Panc1 (cell line): ENCODE measurements around the gene SLC22A15. TPM values are rescaled to one million over a fixed set of nuclear protein-coding genes. Genes with fewer than 3 reads are reported as not detected.

Source experiments
- ATAC-seq: fragments of 200-7000 bp; cut with Tn5 transposase; 2 replicates; pipeline ENCODE4 v1.9.1; 2020; ENCODE audit warnings: mild to moderate bottlenecking, moderate library complexity
- BruUV-seq: library from RNA; stranded (reverse); fragments of 400-500 nt; replicated peaks from 2 replicates; lab custom pipeline; 2021; lab: Mats Ljungman, UMichigan
- CTCF ChIA-PET: fragments of 300-600 bp; sonication (Branson Sonifier 250); formaldehyde crosslinking; loops from one replicate; lab custom pipeline; 2022; ENCODE audit warnings: antibody characterized with exemption; lab: Charles Lee
- POLR2A ChIA-PET: fragments of 300-600 bp; sonication (Branson Sonifier 250); formaldehyde crosslinking; loops from one replicate; lab custom pipeline; 2022; ENCODE audit warnings: antibody characterized with exemption; lab: Charles Lee
- DNase-seq: peaks from one replicate; pipeline ENCODE4 v3.0.0-alpha.2; 2010; ENCODE audit warnings: low read depth, low spot score
- H3K27ac ChIP-seq: 2 replicates; pipeline ENCODE4 v1.5.1; 2011; ENCODE audit warnings: mild to moderate bottlenecking, low read length, inconsistent platforms
- H3K27me3 ChIP-seq: fragments of 200-500 bp; sonication (Bioruptor generic); 2 replicates; pipeline ENCODE4 v1.6.0; 2014; ENCODE audit warnings: low read length, inconsistent platforms; ENCODE audit not compliant: control insufficient read depth, insufficient read depth
- H3K36me3 ChIP-seq: fragments of 200-500 bp; sonication (Bioruptor generic); 2 replicates; pipeline ENCODE4 v1.5.1; 2014; ENCODE audit warnings: inconsistent platforms, mild to moderate bottlenecking, low read length, moderate library complexity; ENCODE audit not compliant: control insufficient read depth, insufficient read depth
- H3K4me1 ChIP-seq: 2 replicates; pipeline ENCODE4 v1.5.1; 2011; ENCODE audit warnings: inconsistent platforms, mild to moderate bottlenecking, low read length, moderate library complexity; ENCODE audit not compliant: control insufficient read depth, insufficient read depth
- H3K4me3 ChIP-seq, 2 experiments: 2 replicates each; pipeline ENCODE4 v1.5.1; 2011 to 2012; ENCODE audit warnings: low read depth in 2 of 2, low read length in 2 of 2, mild to moderate bottlenecking in 2 of 2, inconsistent platforms in 1 of 2, moderate library complexity in 1 of 2
- H3K9me3 ChIP-seq: fragments of 200-500 bp; sonication (Bioruptor generic); 2 replicates; pipeline ENCODE4 v1.5.1; 2014; ENCODE audit warnings: low read depth, mild to moderate bottlenecking, inconsistent platforms, low read length, moderate library complexity; ENCODE audit not compliant: control insufficient read depth, insufficient read depth
- CTCF ChIP-seq: fragments of 450-650 bp; IDR thresholded peaks from 2 replicates; pipeline ENCODE4 v1.5.1; 2017; ENCODE audit warnings: mild to moderate bottlenecking
- POLR2AphosphoS5 ChIP-seq: IDR thresholded peaks from 2 replicates; pipeline ENCODE4 v1.6.1; 2012; ENCODE audit warnings: mild to moderate bottlenecking, low read depth, low read length, moderate library complexity
- REST ChIP-seq, 2 experiments: IDR thresholded peaks; 2 replicates each; pipeline ENCODE4 v1.6.1; 2011 to 2012; ENCODE audit warnings: low read depth in 2 of 2, control low read depth in 1 of 2, low read length in 1 of 2, mild to moderate bottlenecking in 1 of 2, moderate library complexity in 1 of 2; ENCODE audit not compliant: insufficient read depth in 1 of 2
- SIN3A ChIP-seq: IDR thresholded peaks from 2 replicates; pipeline ENCODE4 v1.6.1; 2012; ENCODE audit warnings: low read depth, mild to moderate bottlenecking, low read length, moderate library complexity, borderline replicate concordance; ENCODE audit not compliant: insufficient read depth
- TCF7L2 ChIP-seq: IDR thresholded peaks from 2 replicates; pipeline ENCODE4 v1.6.1; 2011; ENCODE audit warnings: mild to moderate bottlenecking, low read depth, low read length, inconsistent platforms
- in situ Hi-C: cut with HindIII; loops from 2 replicates; pipeline ENCODE4 v1.10.0; 2016; ENCODE audit warnings: low sequenced_read_pairs, low pct_unique_long_range_greater_than_20kb
- intact Hi-C: fragments of 100-400 bp; cut with micrococcal nuclease; formaldehyde crosslinking; loops from one replicate; pipeline ENCODE4 v1.10.0; 2022; ENCODE audit not compliant: unreplicated experiment
- total RNA-seq: library from RNA; stranded (reverse); gene quantifications from one replicate; pipeline ENCODE4 v1.2.1, GENCODE V29; 2021; ENCODE audit not compliant: unreplicated experiment

Gene SLC22A15
- total RNA-seq, 1 experiment from 2014 or later: 0.21 TPM

- POLR2A ChIA-PET: no interaction called here
- Histone ChIP-seq H3K4me1 (no peaks in the 10 kb centered on the region), H3K4me3 (no peak overlapping the region), H3K36me3 (no peaks in the 10 kb centered on the region), H3K27me3 (peaks cover 3% of the 10 kb centered on the region), H3K9me3 (no peaks in the 10 kb centered on the region), H3K27ac (no peak overlapping the region)
- no peak for TF ChIP-seq SIN3A
- no peak for TF ChIP-seq POLR2AphosphoS5
- no peak for TF ChIP-seq TCF7L2
- no peak for TF ChIP-seq REST (IDR thresholded peaks at IDR 0.05; ENCODE audit: insufficient read depth in 1 of 2, low read depth in 2 of 2, low read length in 1 of 2)
- no peak for TF ChIP-seq CTCF
- in situ Hi-C loops (no loop called here), intact Hi-C loops (loop anchor here (10.0 kb wide), 1 partner anchor 178 kb away; no protein-coding TSS in a partner anchor)
- no peak for ATAC-seq
- DNase-seq: no peak
- BruUV-seq: no TSS peak
- CTCF ChIA-PET: no interaction called here
Measured at GRCh38 chr1:115982400-115982799, 6.1 kb downstream of the SLC22A15 start.

GRCh38 chr1:115983584-115983983 lies 7.3 kb downstream of the SLC22A15 start:
- Histone ChIP-seq H3K4me1 (no peaks in the 10 kb centered on the region), H3K27ac (no peak overlapping the region), H3K9me3 (no peaks in the 10 kb centered on the region), H3K4me3 (no peak overlapping the region), H3K27me3 (peaks cover 2% of the 10 kb centered on the region; the same call in 1 of the 2 replicates), H3K36me3 (no peaks in the 10 kb centered on the region)
- no peak for ATAC-seq
- BruUV-seq: no TSS peak
- CTCF ChIA-PET: no interaction called here
- intact Hi-C loops: loop anchor here (10.0 kb wide), 1 partner anchor 179 kb away; no protein-coding TSS in a partner anchor
- in situ Hi-C loops: no loop called here
- TF ChIP-seq SIN3A (no peak), POLR2AphosphoS5 (no peak), TCF7L2 (no peak), REST (IDR thresholded peaks at IDR 0.05; ENCODE audit: insufficient read depth in 1 of 2, low read depth in 2 of 2, low read length in 1 of 2) (no peak), CTCF (no peak)
- POLR2A ChIA-PET: no interaction called here
- no peak for DNase-seq
